DND-41 (cell line): ENCODE measurements around the gene FXR2.

Source experiments
- EZH2 ChIP-seq: IDR thresholded peaks from 3 replicates; pipeline ENCODE4 v1.6.1; 2012; ENCODE audit warnings: borderline replicate concordance, low read depth, mild to moderate bottlenecking, moderate library complexity, low read length, inconsistent platforms; ENCODE audit not compliant: severe bottlenecking
- TF ChIP-seq, protein P1 (sequence below): IDR thresholded peaks from 2 replicates; pipeline ENCODE4 v1.5.1; 2012; ENCODE audit warnings: borderline replicate concordance, low read length, moderate library complexity, mild to moderate bottlenecking; ENCODE audit not compliant: poor library complexity, severe bottlenecking; ENCODE audit errors: extremely low read depth

DNA sequence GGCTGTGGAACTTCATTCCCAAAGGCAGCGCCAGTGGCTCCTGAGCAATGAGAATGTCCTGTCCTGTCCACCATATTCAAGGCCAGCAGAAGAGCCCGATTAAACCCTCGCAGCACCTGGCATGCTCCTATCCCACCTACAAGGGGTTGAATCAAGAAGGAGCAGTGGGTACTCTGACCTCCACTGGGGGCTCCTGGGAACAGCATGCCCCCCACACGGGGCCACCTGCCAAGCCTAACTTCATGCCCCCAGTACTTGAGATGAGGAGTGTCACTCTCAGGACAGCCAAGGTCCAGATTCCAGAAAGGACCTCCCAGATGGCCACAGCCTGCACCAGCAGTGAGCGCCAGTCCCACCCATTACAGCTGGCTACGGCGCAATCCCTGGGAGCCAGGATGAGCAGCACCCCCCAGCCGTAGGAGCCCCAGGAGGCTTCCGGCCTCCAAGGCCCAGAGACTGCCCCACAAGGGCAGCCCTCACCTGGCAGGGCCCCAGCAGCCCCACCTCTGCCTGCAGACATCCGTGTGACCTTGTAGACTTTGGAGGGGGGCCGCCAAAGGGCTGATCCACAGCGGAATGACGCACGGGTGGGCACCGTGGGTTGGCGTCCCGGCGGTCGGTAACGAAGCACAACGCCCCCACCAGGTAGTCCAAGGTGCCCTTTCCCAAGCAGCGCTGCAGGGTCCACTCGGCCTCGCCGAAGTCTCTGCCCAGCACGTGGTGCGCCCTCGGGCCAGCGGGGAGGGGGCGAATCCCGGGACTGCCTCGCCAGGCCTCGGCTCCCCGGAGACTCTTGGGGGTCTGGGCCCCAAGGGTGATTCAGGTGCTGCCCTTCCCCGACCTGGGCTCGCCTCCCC is 32.1 kb downstream of the FXR2 start:
- TF ChIP-seq, protein P1, sequence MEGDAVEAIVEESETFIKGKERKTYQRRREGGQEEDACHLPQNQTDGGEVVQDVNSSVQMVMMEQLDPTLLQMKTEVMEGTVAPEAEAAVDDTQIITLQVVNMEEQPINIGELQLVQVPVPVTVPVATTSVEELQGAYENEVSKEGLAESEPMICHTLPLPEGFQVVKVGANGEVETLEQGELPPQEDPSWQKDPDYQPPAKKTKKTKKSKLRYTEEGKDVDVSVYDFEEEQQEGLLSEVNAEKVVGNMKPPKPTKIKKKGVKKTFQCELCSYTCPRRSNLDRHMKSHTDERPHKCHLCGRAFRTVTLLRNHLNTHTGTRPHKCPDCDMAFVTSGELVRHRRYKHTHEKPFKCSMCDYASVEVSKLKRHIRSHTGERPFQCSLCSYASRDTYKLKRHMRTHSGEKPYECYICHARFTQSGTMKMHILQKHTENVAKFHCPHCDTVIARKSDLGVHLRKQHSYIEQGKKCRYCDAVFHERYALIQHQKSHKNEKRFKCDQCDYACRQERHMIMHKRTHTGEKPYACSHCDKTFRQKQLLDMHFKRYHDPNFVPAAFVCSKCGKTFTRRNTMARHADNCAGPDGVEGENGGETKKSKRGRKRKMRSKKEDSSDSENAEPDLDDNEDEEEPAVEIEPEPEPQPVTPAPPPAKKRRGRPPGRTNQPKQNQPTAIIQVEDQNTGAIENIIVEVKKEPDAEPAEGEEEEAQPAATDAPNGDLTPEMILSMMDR: peak; percentile 28
- no peak for TF ChIP-seq EZH2
